Kidney epithelial cell (primary cell): ENCODE data around the gene FMOD. TPM values are rescaled to one million over a fixed set of nuclear protein-coding genes. Genes with fewer than 3 reads are reported as not detected.

Experiments
- DNase-seq: peaks from one replicate; pipeline ENCODE4 v3.0.0-alpha.2; 2010; ENCODE audit warnings: low read depth
- H3K27me3 ChIP-seq: 2 replicates; pipeline ENCODE4 v1.6.0; 2011; ENCODE audit warnings: low read length; ENCODE audit not compliant: control insufficient read depth, insufficient read depth
- H3K36me3 ChIP-seq: 2 replicates; pipeline ENCODE4 v1.5.1; 2011; ENCODE audit warnings: low read length; ENCODE audit not compliant: control insufficient read depth, insufficient read depth
- H3K4me3 ChIP-seq: 2 replicates; pipeline ENCODE4 v1.5.1; 2011; ENCODE audit warnings: low read depth, mild to moderate bottlenecking, control low read depth, low read length
- total RNA-seq: library from RNA; depleted of rRNA; stranded (reverse); fragments of >200 nt; gene quantifications from 2 replicates; pipeline ENCODE4 v1.2.3, GENCODE V29; 2015
- TF ChIP-seq, protein P1 (sequence below): IDR thresholded peaks from 2 replicates; pipeline ENCODE4 v1.5.1; 2011; ENCODE audit warnings: mild to moderate bottlenecking, moderate library complexity, low read length, control low read depth, inconsistent platforms; ENCODE audit not compliant: insufficient read depth, poor library complexity, severe bottlenecking

Gene FMOD
- total RNA-seq, 1 donor from 2014 or later: 0.79 TPM

DNA sequence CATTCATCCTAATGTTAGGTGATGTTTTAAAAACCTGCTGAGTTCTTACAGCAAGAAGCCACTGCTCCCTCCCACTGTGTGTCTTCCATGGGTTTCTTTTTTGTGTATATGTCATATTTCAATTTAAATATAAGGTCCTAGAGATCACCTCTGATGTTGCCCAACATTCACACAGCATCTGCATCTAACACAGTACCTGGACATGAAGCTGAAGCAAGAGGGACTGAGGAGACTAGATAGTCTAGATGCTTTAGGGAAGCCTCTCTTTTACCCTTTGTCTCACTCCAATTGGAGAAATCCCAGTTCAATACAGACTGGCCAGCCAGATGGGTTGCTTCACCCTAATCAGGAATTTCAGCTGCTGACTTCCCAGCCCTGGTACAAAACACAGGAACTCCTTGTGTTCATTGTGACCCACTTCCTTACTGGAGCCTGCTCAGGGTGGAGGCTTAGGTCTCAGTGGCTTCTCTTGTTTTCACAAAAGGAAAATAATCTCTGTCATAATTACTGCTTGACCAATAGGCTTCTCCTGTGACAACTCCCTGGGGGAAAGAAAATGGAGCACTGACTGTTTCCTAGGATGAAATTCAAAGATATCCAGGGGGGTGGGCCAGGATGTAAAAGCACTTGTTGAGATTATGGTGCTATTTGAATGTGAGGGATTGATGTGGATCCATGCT is 28.3 kb downstream of the FMOD start:
- TF ChIP-seq, protein P1, sequence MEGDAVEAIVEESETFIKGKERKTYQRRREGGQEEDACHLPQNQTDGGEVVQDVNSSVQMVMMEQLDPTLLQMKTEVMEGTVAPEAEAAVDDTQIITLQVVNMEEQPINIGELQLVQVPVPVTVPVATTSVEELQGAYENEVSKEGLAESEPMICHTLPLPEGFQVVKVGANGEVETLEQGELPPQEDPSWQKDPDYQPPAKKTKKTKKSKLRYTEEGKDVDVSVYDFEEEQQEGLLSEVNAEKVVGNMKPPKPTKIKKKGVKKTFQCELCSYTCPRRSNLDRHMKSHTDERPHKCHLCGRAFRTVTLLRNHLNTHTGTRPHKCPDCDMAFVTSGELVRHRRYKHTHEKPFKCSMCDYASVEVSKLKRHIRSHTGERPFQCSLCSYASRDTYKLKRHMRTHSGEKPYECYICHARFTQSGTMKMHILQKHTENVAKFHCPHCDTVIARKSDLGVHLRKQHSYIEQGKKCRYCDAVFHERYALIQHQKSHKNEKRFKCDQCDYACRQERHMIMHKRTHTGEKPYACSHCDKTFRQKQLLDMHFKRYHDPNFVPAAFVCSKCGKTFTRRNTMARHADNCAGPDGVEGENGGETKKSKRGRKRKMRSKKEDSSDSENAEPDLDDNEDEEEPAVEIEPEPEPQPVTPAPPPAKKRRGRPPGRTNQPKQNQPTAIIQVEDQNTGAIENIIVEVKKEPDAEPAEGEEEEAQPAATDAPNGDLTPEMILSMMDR: no peak
- Histone ChIP-seq H3K4me3 (no peak overlapping the region), H3K36me3 (no peaks in the 10 kb centered on the region), H3K27me3 (peaks cover 2% of the 10 kb centered on the region)
- no peak for DNase-seq

DNA sequence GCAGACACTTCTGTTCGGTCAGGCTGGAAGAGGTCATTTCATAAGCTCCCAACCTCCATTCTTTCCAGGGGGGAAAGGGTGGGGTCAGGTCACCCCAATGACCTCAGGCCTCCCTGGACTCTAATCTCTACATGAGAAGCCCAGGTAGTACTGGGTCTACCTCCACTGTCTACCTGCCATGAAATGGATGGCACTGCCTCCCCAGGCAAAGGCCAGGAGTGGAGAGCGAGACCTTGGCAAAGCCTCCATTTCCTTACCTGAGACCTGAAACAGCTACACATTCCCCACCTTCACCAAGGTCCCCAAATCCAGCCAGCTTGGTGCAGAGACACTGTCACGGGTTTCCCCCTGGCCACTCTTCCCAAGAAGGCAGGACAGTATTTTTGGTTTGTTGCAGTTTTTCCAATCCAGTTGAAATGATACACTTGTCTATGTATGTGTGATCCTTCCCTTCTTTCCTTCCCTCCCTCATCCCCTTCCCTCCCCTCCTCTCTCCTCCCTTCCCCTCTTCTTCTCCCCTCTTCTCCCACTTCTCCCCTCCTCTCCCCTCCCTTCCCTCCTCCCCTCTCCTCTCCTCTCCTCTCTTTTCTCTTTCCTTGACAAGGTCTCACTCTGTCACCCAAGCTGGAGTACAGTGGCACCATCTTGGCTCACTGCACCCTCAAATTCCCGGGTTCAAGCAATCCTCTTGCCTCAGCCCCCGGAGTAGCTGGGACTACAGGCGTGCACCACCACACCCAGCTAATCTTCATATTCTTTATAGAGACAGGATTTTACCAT is 29.5 kb downstream of the FMOD start:
- H3K36me3 ChIP-seq: no peaks in the 10 kb centered on the region
- no peak overlapping the region for H3K4me3 ChIP-seq
- H3K27me3 ChIP-seq: peaks cover 2% of the 10 kb centered on the region
- TF ChIP-seq, protein P1: no peak
- no peak for DNase-seq

DNA sequence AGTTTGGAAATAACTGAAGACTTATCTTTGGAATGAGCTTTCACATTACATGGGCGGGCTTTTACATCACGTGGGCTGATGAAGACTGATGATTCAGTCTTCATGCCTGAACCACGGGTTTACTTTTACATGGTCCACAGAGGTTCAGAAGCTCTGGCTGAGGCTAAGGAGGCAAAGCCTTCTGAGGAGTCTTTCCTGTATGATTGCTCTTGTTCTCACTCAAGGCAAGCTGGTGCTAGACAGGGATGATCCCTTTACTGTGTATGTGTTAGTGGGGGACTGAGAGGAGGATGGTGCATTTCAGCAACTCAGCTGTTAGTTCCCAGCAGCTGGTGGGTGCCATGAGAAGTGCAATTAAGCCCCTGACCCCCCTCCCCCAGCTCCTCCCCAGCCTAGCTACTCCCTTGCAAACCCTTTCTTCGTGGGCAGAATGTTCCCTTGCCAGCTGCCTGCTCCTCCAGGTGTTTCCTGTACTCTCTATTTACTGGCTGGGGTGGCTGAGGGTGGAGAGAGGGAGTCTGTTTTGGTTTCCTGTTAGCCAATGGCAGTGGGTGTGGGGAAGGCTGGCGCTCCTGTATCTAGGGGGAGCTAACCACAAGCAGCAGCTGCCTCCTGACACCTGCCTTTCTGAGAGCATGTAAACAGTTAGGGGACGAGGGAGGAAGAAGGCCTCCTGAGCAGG is 30.2 kb downstream of the FMOD start:
- no peaks in the 10 kb centered on the region for H3K36me3 ChIP-seq
- peaks cover 2% of the 10 kb centered on the region for H3K27me3 ChIP-seq
- no peak overlapping the region for H3K4me3 ChIP-seq
- DNase-seq: no peak
- TF ChIP-seq, protein P1: no peak

DNA sequence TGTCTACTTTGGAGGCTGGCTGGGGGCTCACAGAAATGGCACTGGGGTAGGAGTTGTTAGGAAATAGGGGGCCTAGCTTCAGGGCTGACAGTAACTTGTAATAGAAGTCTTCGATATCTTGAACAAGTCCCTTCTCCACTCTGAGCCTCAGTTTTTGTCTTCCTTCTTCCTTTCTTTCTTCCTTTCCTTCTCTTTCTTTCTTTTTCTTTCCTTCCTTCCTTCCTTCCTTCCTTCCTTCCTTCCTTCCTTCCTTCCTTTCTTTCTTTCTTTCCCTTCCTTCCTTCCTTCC is 32.7 kb downstream of the FMOD start:
- no peak for DNase-seq
- TF ChIP-seq, protein P1: no peak
- Histone ChIP-seq H3K4me3 (no peak overlapping the region), H3K36me3 (no peaks in the 10 kb centered on the region), H3K27me3 (peaks cover 2% of the 10 kb centered on the region)

DNA sequence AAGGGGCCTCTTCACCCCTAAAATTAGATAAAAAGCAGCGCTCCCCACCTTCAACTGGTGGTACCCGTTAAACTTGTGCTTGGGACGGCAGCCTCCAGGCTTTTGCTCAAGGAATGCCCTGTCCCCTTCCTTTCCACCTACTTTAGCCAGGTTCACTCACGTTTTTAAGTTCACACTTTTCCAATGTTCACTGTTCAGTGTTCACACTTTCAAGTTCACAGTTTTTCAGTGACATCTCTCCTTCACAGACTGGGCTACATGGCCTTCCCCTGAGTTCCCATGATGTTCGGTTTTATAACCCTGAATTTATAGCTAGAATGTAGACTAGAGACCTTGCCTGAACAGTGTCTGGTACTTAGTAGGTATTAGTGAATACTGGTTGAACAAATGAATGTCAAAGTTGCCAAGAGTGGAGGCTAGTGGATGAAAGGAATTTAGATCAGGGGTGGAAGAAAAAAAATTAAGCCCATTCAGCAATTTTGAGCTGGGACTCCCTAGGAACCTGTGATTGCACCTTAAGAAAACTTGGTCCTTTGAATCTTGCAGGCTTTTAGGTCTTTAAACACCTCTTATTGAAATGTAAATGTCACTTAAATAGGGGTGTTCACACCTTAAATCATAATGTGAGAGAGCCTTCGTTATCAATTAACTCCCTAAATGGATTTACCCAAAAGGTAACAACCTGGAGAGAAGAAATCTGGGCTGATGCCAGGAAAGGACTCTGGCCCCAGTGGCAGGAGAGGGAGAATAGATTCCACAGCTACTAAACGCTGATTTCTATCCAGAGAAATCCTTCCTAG is 33.3 kb downstream of the FMOD start:
- TF ChIP-seq, protein P1: no peak
- Histone ChIP-seq H3K4me3 (no peak overlapping the region), H3K27me3 (peaks cover 2% of the 10 kb centered on the region), H3K36me3 (no peaks in the 10 kb centered on the region)
- DNase-seq: no peak
